BJ (cell line): ENCODE results near the gene MARCHF2. TPM values are rescaled to one million over a fixed set of nuclear protein-coding genes. Genes with fewer than 3 reads are reported as not detected.
A peak's percentile ranks its signal among the peaks of the same experiment; 100 is the strongest.

Source experiments
- CTCF ChIA-PET: fragments of 350-600 bp; formaldehyde crosslinking; extraction: SDS; loops from one replicate; lab custom pipeline; 2021; ENCODE audit warnings: antibody characterized with exemption, inconsistent platforms; lab: Yijun Ruan, JAX
- POLR2A ChIA-PET: fragments of 300-600 bp; sonication (Branson Sonifier 250); formaldehyde crosslinking; extraction: SDS; loops from one replicate; lab custom pipeline; 2021; ENCODE audit warnings: antibody characterized with exemption; lab: Charles Lee
- DNase-seq: peaks from one replicate; pipeline ENCODE4 v3.0.0-alpha.2; 2011; ENCODE audit warnings: low read depth
- H3K27me3 ChIP-seq: 2 replicates; pipeline ENCODE4 v1.6.0; 2011; ENCODE audit warnings: low read length; ENCODE audit not compliant: control insufficient read depth, insufficient read depth
- H3K36me3 ChIP-seq: 2 replicates; pipeline ENCODE4 v1.5.1; 2011; ENCODE audit warnings: low read length; ENCODE audit not compliant: control insufficient read depth, insufficient read depth
- H3K4me3 ChIP-seq: 2 replicates; pipeline ENCODE4 v1.5.1; 2011; ENCODE audit warnings: low read depth, mild to moderate bottlenecking, control low read depth, low read length
- CTCF ChIP-seq: IDR thresholded peaks from 2 replicates; pipeline ENCODE4 v1.5.1; 2011; ENCODE audit warnings: low read depth, mild to moderate bottlenecking, control low read depth, inconsistent platforms, low read length, moderate library complexity; ENCODE audit not compliant: insufficient read depth
- polyA plus RNA-seq: library from polyadenylated mRNA; depleted of rRNA; stranded (reverse); fragments of >200 nt; gene quantifications from 2 replicates; pipeline ENCODE4 v1.2.3, GENCODE V29; 2011

MARCHF2 gene
- polyA plus RNA-seq, 1 experiment: 39.3 TPM

- H3K4me3 ChIP-seq: no peak overlapping the region
- DNase-seq: no peak
- H3K36me3 ChIP-seq: peaks cover 8% of the 10 kb centered on the region
- ChIA-PET POLR2A (no interaction called here), CTCF (interaction anchor here (7.0 kb wide), 1 partner anchor 41 kb away, joined by 67 read pairs; no protein-coding TSS in a partner anchor)
- H3K27me3 ChIP-seq: no peaks in the 10 kb centered on the region
- TF ChIP-seq CTCF: no peak
Observed at GRCh38 chr19:8395621-8396082, 17.5 kb upstream of the MARCHF2 start.

- CTCF ChIA-PET: interaction anchor here (7.0 kb wide), 1 partner anchor 41 kb away, joined by 67 read pairs; no protein-coding TSS in a partner anchor
- Histone ChIP-seq H3K36me3 (peaks cover 8% of the 10 kb centered on the region), H3K4me3 (no peak overlapping the region), H3K27me3 (no peaks in the 10 kb centered on the region)
- POLR2A ChIA-PET: no interaction called here
- TF ChIP-seq CTCF: no peak
- no peak for DNase-seq
Observed at GRCh38 chr19:8396185-8396562, 16.9 kb upstream of the MARCHF2 start.

- Histone ChIP-seq H3K36me3 (peaks cover 8% of the 10 kb centered on the region), H3K4me3 (no peak overlapping the region), H3K27me3 (no peaks in the 10 kb centered on the region)
- POLR2A ChIA-PET: no interaction called here
- no peak for DNase-seq
- CTCF ChIA-PET: interaction anchor here (1.6 to 7.0 kb wide), 4 partner anchors 31 to 48 kb away, joined by 6 to 67 read pairs (median 22); no protein-coding TSS in a partner anchor
- TF ChIP-seq CTCF: peak; percentile 78
Observed at GRCh38 chr19:8396563-8397203, 16.4 kb upstream of the MARCHF2 start.

- Histone ChIP-seq H3K36me3 (peaks cover 11% of the 10 kb centered on the region), H3K27me3 (no peaks in the 10 kb centered on the region), H3K4me3 (no peak overlapping the region)
- no peak for DNase-seq
- no peak for TF ChIP-seq CTCF
- ChIA-PET CTCF (interaction anchor here (1.4 to 2.6 kb wide), 4 partner anchors 32 to 49 kb away, joined by 5 to 38 read pairs (median 6); partner anchors contain the start of gene ANGPTL4), POLR2A (interaction anchor here (0.6 kb wide), 1 partner anchor 133 kb away, joined by 3 read pairs; no protein-coding TSS in a partner anchor)
Observed at GRCh38 chr19:8397271-8397670, 15.8 kb upstream of the MARCHF2 start.

GRCh38 chr19:8397746-8398310 lies 15.3 kb upstream of the MARCHF2 start:
- peaks cover 13% of the 10 kb centered on the region for H3K36me3 ChIP-seq
- no peaks in the 10 kb centered on the region for H3K27me3 ChIP-seq
- POLR2A ChIA-PET: interaction anchor here (0.6 kb wide), 1 partner anchor 133 kb away, joined by 3 read pairs; no protein-coding TSS in a partner anchor
- no peak for TF ChIP-seq CTCF
- no peak for DNase-seq
- H3K4me3 ChIP-seq: no peak overlapping the region
- CTCF ChIA-PET: interaction anchor here (0.9 to 2.6 kb wide), 6 partner anchors 23 to 181 kb away, joined by 3 to 38 read pairs (median 6); partner anchors contain the start of gene ANGPTL4
